CD4-positive, alpha-beta T cell treated with Interferon gamma for 1 hour (primary cell): Measurements from ENCODE around the gene GPRC5D.

Source experiments
- DNase-seq: peaks from one replicate; pipeline ENCODE4 v3.0.0-alpha.2; 2020

GPRC5D gene

DNA sequence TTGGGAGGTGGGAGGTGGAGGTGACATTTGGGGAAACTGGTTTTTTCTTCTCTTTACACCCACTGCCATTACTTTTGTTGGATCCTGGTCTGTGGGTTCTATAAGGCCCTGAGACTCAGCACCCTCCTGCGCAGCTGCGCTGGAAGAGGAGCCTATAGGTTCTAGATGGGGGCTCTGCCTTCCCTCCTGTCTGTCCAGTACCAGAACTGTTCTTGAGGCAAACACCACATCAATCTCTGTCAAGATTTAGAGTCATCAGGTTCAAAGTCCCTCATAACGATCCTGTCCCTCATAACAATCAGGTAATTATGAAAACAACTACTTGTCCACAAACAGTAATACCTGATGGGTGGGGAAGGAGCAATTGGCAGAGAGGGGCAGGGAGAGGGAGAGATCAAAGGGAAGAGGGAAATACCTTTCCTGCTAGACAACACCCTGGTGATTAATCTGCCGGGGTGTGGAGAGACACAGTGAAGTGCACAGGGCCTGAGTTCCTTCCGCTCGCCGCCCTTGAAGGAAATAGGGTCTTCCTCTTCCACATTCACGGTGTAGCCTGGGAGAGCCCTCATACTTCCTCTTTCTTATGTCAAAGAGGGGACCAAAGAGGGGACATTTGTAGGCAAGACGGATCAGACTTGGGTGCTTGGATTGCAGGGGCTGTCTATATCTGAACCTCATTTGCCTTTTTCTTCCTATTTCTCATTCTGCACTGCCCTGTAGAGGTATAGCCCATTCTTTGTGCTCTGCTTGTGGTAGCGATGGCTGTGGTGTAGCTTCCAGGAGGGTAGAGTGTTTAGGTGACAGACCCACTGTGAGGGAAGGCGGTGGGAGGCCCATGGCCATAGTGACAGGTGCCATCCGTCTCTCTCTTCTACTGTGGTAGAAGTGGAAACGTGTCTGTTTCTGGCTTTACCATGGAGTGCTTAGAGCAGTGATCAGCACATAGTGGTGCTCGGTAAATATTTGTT, 48.0 kb downstream of the GPRC5D start:
- no peak for DNase-seq

DNA sequence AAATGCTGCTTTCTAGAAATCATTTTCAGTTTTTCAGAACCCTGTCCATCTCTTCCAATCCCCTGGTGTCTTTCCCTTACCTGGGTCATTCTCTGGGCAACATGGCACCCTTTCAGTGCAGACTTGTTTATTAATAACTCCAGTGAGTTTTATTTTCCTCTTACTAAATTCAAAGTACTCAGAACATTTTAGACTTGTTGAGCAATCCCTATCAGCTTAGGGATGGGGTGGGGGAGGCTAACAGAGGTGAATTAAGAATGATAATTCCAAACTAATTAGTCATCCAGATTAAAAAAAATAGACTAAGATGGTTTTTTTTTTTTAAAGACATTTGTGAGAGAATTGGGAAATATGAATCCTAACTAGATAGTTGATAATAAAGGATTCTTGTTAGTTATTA, 49.9 kb downstream of the GPRC5D start:
- DNase-seq, result no peak

DNA sequence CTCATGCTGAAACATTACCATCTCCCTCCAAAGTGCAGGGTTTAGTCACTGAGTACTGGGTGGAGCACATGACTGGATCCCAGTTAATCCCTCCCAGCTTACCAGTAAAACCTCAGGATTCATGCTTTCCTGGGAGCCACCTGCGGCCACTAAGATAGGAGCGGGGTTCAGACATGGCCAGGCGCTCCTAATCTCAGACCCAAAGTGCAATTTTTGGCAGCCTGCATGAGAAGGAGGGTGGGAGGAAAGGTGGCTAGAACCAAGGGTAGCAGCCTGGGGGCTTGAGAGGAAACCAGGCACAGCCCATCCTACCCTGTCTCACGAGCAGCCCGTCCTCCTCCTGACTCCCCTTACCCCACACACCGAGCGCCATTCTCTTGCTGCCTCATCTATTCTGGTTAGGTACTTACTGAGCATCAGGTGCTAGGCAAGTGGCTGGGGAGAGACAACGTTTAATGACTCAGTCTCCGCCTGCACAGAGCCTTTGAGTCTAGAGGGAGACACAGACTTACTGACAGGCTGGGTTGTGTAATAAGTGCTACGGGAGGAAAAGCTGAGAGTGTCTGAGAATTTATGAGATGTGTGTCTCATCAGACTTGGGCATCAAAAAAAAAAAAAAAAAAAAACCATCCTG, 50.7 kb downstream of the GPRC5D start:
- DNase-seq, result no peak

- no peak for DNase-seq
These were observed 51.2 kb downstream of the GPRC5D start for GRCh38 chr12:12900786-12901157.

DNA sequence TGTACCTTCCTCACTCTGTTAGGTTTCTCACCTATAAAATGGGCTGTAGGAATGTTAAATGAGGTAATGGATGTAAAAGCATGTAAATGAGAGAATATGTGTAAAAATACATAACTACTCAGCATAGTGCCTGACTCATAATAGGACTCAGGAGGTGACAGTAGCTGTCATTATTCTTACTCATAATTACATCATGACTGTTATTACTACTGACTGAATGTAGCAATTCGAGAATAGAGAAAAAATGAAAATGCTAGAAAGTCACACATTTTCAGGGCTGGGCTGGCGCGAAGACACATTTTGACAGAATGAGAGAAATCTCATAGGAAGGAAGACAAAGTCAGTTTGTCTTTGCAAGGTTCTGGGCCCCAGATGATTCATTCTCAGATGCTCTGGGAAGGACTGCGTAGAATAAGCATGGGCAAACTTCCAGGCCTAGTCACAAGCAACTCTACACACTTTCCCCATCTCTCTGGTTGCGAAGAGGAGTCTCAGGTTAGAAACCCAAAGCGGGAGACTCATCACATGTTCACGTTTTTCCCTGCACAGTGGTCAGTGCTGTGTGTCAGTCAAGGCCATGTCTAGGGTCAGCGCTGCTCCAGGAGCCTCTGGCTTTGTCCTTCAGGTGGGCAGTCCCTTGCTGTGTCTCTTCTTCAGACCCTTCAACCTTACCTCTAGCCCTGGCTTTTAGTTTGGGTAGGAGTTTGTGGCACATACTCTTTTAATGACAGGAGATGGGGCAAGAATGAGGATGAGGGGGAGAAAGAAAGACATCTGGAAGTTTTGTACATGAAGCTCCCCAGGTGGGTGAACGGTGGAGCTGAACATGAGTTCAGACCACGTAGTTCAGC, 52.2 kb downstream of the GPRC5D start:
- DNase-seq, result no peak

GRCh38 chr12:12898911-12899511, 53.0 kb downstream of the GPRC5D start:
- DNase-seq, result no peak

DNA sequence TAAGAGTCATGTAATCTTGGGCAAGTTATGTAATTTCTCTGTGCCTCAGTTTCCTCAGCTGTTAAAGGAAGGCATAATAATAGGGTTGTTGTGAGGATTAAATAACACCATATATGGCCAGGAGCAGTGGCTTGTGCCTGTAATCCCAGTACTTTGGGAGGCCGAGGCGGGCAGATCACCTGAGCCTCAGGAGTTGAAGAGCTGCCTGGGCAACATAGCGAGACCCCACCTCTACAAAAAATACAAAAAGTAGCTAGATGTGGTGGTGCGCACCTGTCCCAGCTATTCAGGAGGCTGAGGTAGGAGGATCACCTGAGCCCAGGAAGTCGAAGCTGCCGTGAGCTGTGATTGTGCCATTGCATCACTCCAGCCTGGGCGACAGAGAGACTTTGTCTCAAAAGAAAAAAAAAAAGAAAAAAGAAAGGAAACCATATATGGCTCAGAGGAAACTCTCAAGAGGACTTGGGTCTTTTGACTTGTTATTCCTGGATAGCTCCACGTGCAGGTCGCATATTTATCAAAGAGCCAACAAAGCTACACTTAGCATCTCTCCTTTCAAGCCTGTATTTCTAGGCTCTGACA, 53.7 kb downstream of the GPRC5D start:
- DNase-seq, result no peak

DNA sequence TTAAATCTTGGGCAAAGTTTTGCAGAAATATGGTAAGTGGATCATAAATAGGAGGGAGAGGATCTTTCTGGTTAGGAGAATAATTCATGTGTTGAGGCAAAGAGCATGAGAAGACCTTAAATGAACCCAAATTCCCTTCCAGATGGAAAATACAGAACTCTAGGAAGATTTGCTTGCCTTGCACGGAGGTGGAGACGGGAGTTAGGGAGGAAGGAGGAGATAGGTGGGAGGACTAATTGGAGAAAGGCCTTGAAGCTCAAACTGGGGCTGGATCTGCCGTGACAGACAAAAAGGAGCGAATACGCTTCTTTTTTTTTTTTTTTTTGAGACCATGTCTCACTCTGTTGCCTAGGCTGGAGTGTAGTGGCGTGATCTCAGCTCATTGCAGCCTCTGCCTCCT, 54.7 kb downstream of the GPRC5D start:
- no peak for DNase-seq

- no peak for DNase-seq
These were observed 55.7 kb downstream of the GPRC5D start for GRCh38 chr12:12896260-12896659.

GRCh38 chr12:12893438-12893837, 58.5 kb downstream of the GPRC5D start:
- DNase-seq, result no peak

GRCh38 chr12:12892681-12893141, 59.3 kb downstream of the GPRC5D start:
- DNase-seq, result no peak

DNA sequence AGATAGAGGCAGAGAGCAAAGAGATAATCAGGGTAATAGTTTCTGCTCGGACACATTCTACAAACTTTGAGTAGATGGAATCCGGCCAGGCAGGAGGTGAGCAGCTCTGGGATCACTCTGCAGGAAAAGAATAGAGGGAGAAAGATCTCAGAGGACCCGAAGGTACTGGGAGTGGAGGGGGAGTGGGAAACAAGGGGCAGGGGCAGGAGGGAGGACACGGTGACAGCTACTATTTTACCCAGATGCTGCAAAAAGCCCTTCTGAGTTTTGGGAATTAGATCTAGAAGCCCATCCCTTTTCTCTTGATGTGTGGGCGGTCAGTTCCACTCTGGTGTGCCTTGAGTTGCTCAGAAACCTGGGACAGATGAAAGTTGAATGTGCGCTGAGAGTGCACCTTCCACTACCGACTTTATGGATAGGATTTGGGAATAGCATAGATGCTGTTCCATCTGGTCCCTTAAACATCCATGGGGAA, 60.1 kb downstream of the GPRC5D start:
- DNase-seq, result no peak

- peak; percentile 39 for DNase-seq
These were observed 60.7 kb downstream of the GPRC5D start, which contains the start of gene GPRC5A for GRCh38 chr12:12891080-12891880. Gene GPRC5A, plus strand, starts transcription at chr12:12891562. Its CDS starts 16,688 bp downstream, at chr12:12908250.
